HG03378 (cell line): ENCODE results near the gene TESPA1.
A peak's percentile ranks its signal among the peaks of the same experiment; 100 is the strongest.
"Not testable (repeated sequence)": the region's sequence is repeated elsewhere in the genome, so short reads cannot be mapped to it uniquely, and the experiment has no call there.

Source experiments
- ATAC-seq: cut with Tn5 transposase; IDR thresholded peaks from one replicate; pipeline ENCODE4 v1.9.1; 2021; ENCODE audit warnings: mild to moderate bottlenecking, moderate library complexity; ENCODE audit not compliant: unreplicated experiment

TESPA1 gene

GRCh38 chr12:54984658-54985376 lies at the start of gene TESPA1:
TSS of gene TESPA1 (minus strand) at chr12:54984762. CDS start at chr12:54974562, 10,200 bp downstream.
- ATAC-seq = peak; percentile 96

GRCh38 chr12:55034218-55034617 lies 49.7 kb upstream of the TESPA1 start:
- no peak for ATAC-seq

GRCh38 chr12:55025508-55025907 lies 40.9 kb upstream of the TESPA1 start:
- no peak for ATAC-seq

- no peak for ATAC-seq
Measured at GRCh38 chr12:55024575-55024974, 40.0 kb upstream of the TESPA1 start.

GRCh38 chr12:55019784-55020183 lies 35.2 kb upstream of the TESPA1 start, which contains the start of gene NEUROD4:
TSS of gene NEUROD4 (plus strand) at chr12:55019974. CDS start at chr12:55026440, 6,466 bp downstream.
- ATAC-seq = no peak

GRCh38 chr12:55017416-55017925 lies 32.9 kb upstream of the TESPA1 start:
- ATAC-seq = no peak

- no peak for ATAC-seq
Measured at GRCh38 chr12:55008944-55009585, 24.5 kb upstream of the TESPA1 start.

- ATAC-seq = no peak
Measured at GRCh38 chr12:55002355-55002754, 17.8 kb upstream of the TESPA1 start.

GRCh38 chr12:55001198-55001868 lies 16.8 kb upstream of the TESPA1 start:
- no peak for ATAC-seq

GRCh38 chr12:54998958-54999510 lies 14.5 kb upstream of the TESPA1 start:
- no peak for ATAC-seq

GRCh38 chr12:54997929-54998522 lies 13.5 kb upstream of the TESPA1 start:
- ATAC-seq = no peak

- ATAC-seq = no peak
Measured at GRCh38 chr12:54996205-54996604, 11.6 kb upstream of the TESPA1 start.

GRCh38 chr12:54993181-54993835 lies 8.7 kb upstream of the TESPA1 start:
- ATAC-seq = peak; percentile 52

GRCh38 chr12:54991991-54992375 lies 7.4 kb upstream of the TESPA1 start:
- peak; percentile 38 for ATAC-seq

- ATAC-seq = peak; percentile 81
Measured at GRCh38 chr12:54991161-54991990, 6.8 kb upstream of the TESPA1 start.

GRCh38 chr12:54989829-54990228 lies 5.3 kb upstream of the TESPA1 start:
- ATAC-seq = no peak

GRCh38 chr12:54988402-54989054 lies 4.0 kb upstream of the TESPA1 start:
- no peak for ATAC-seq

- ATAC-seq = no peak
Measured at GRCh38 chr12:54987611-54988231, 3.2 kb upstream of the TESPA1 start.

- ATAC-seq = not testable (repeated sequence)
Measured at GRCh38 chr12:54986773-54987172, 2.2 kb upstream of the TESPA1 start.
